MM.1S (cell line): ENCODE measurements around the gene CCDC150.

Experiments used
- DNase-seq: peaks from one replicate; pipeline ENCODE4 v3.0.0-alpha.2; 2015
- H2AFZ ChIP-seq: fragments of 300-600 bp; sonication (generic); 2 replicates; pipeline ENCODE4 v1.6.0; 2016; ENCODE audit warnings: antibody characterized with exemption, low read length
- H3F3A ChIP-seq: fragments of 300-600 bp; sonication (generic); 2 replicates; pipeline ENCODE4 v1.6.1; 2016; ENCODE audit warnings: mild to moderate bottlenecking, antibody characterized with exemption, low read length, moderate library complexity, mixed read lengths; ENCODE audit not compliant: insufficient read depth
- H3K27ac ChIP-seq: fragments of 300-600 bp; sonication (generic); 2 replicates; pipeline ENCODE4 v1.5.1; 2016; ENCODE audit warnings: mild to moderate bottlenecking, low read length
- H3K27me3 ChIP-seq: fragments of 300-600 bp; sonication (generic); replicated peaks from 2 replicates; pipeline ENCODE4 v1.6.0; 2016; ENCODE audit warnings: low read length; ENCODE audit not compliant: insufficient read depth
- H3K36me3 ChIP-seq: fragments of 300-600 bp; sonication (generic); replicated peaks from 2 replicates; pipeline ENCODE4 v1.6.1; 2016; ENCODE audit warnings: mild to moderate bottlenecking, low read length, mixed read lengths; ENCODE audit not compliant: insufficient read depth
- H3K4me1 ChIP-seq: fragments of 300-600 bp; sonication (generic); 2 replicates; pipeline ENCODE4 v1.6.1; 2016; ENCODE audit warnings: low read length, mixed read lengths
- H3K4me2 ChIP-seq: fragments of 300-600 bp; sonication (generic); 2 replicates; pipeline ENCODE4 v1.6.0; 2016; ENCODE audit warnings: low read depth, low read length
- H3K4me3 ChIP-seq: fragments of 300-600 bp; sonication (generic); 2 replicates; pipeline ENCODE4 v1.5.1; 2016; ENCODE audit warnings: low read length, mixed read lengths
- H3K79me2 ChIP-seq: fragments of 300-600 bp; sonication (generic); 2 replicates; pipeline ENCODE4 v1.6.1; 2016; ENCODE audit warnings: mixed run types, low read length, mixed read lengths
- H3K9ac ChIP-seq: fragments of 300-600 bp; sonication (generic); 2 replicates; pipeline ENCODE4 v1.6.1; 2016; ENCODE audit warnings: low read length, mixed read lengths
- H3K9me2 ChIP-seq: fragments of 300-600 bp; sonication (generic); replicated peaks from 2 replicates; pipeline ENCODE4 v1.6.1; 2016; ENCODE audit warnings: mild to moderate bottlenecking, low read length, mixed read lengths; ENCODE audit not compliant: insufficient read depth
- H3K9me3 ChIP-seq: fragments of 300-600 bp; sonication (generic); replicated peaks from 2 replicates; pipeline ENCODE4 v1.6.1; 2016; ENCODE audit warnings: mild to moderate bottlenecking, low read length, mixed read lengths; ENCODE audit not compliant: insufficient read depth
- H4K20me1 ChIP-seq: fragments of 300-600 bp; sonication (generic); 2 replicates; pipeline ENCODE4 v1.6.1; 2016; ENCODE audit warnings: mild to moderate bottlenecking, low read length, moderate library complexity, mixed read lengths; ENCODE audit not compliant: insufficient read depth
- CTCF ChIP-seq: fragments of 300-600 bp; sonication (generic); IDR thresholded peaks from 2 replicates; pipeline ENCODE4 v1.5.1; 2016; ENCODE audit warnings: antibody characterized with exemption, low read length, mixed read lengths
- EZH2 ChIP-seq: fragments of 300-600 bp; sonication (generic); optimal IDR thresholded peaks from 2 replicates; pipeline ENCODE3; 2017; ENCODE audit warnings: low read depth, mild to moderate bottlenecking, antibody characterized with exemption, low read length, mixed read lengths
- EZH2phosphoT487 ChIP-seq: fragments of 300-600 bp; sonication (generic); IDR thresholded peaks from 2 replicates; pipeline ENCODE4 v1.6.1; 2018; ENCODE audit warnings: antibody characterized with exemption, low read length

The CCDC150 gene

GRCh38 chr2:196592331-196592910 is 47.1 kb upstream of the CCDC150 start:
- no peaks in the 10 kb centered on the region for H3K79me2 ChIP-seq
- peak overlapping the region; percentile 24; the same call in 1 of the 2 replicates for H2AFZ ChIP-seq
- no peaks in the 10 kb centered on the region for H4K20me1 ChIP-seq
- no peaks in the 10 kb centered on the region for H3K4me1 ChIP-seq
- TF ChIP-seq EZH2 (no peak), CTCF (no peak), EZH2phosphoT487 (no peak)
- no peak overlapping the region for H3K9ac ChIP-seq
- DNase-seq, result no peak
- H3K4me2 ChIP-seq, result peak overlapping the region; percentile 57
- H3K36me3 ChIP-seq, result no peaks in the 10 kb centered on the region
- no peaks in the 10 kb centered on the region for H3F3A ChIP-seq
- H3K27me3 ChIP-seq, result peaks cover 14% of the 10 kb centered on the region
- no peak overlapping the region for H3K27ac ChIP-seq
- H3K9me2 ChIP-seq, result no peaks in the 10 kb centered on the region
- H3K9me3 ChIP-seq, result no peaks in the 10 kb centered on the region
- H3K4me3 ChIP-seq, result peak overlapping the region; percentile 49

GRCh38 chr2:196592911-196593881 is 46.3 kb upstream of the CCDC150 start, which contains the start of gene HECW2:
Gene HECW2, minus strand, starts transcription at chr2:196593554.
- peaks cover 14% of the 10 kb centered on the region for H3K27me3 ChIP-seq
- peak within 1 kb of the TSS; percentile 70 for H2AFZ ChIP-seq

GRCh38 chr2:196594158-196594557 is 45.4 kb upstream of the CCDC150 start:
- H2AFZ ChIP-seq, result no peak overlapping the region
- no peaks in the 10 kb centered on the region for H3K36me3 ChIP-seq
- no peak overlapping the region for H3K27ac ChIP-seq
- TF ChIP-seq EZH2phosphoT487 (no peak), CTCF (no peak), EZH2 (no peak)
- no peaks in the 10 kb centered on the region for H3K4me1 ChIP-seq
- peaks cover 14% of the 10 kb centered on the region for H3K27me3 ChIP-seq
- H3K4me3 ChIP-seq, result no peak overlapping the region
- no peaks in the 10 kb centered on the region for H4K20me1 ChIP-seq
- no peaks in the 10 kb centered on the region for H3K79me2 ChIP-seq
- no peaks in the 10 kb centered on the region for H3K9me3 ChIP-seq
- no peak overlapping the region for H3K4me2 ChIP-seq
- no peaks in the 10 kb centered on the region for H3K9me2 ChIP-seq
- DNase-seq, result no peak
- H3K9ac ChIP-seq, result no peak overlapping the region
- no peaks in the 10 kb centered on the region for H3F3A ChIP-seq

More at GRCh38 chr2:196592911-196593881, 46.3 kb upstream of the CCDC150 start, which contains the start of gene HECW2:
- no peaks in the 10 kb centered on the region for H3K79me2 ChIP-seq
- peak within 1 kb of the TSS; percentile 96 for H3K4me2 ChIP-seq
- no peak within 1 kb of the TSS for H3K9ac ChIP-seq
- no peaks in the 10 kb centered on the region for H4K20me1 ChIP-seq
- TF ChIP-seq EZH2phosphoT487 (no peak), CTCF (no peak), EZH2 (no peak)
- no peak within 1 kb of the TSS for H3K27ac ChIP-seq
- no peaks in the 10 kb centered on the region for H3F3A ChIP-seq
- DNase-seq, result peak; percentile 66
- H3K9me3 ChIP-seq, result no peaks in the 10 kb centered on the region
- H3K36me3 ChIP-seq, result no peaks in the 10 kb centered on the region
- H3K4me1 ChIP-seq, result no peaks in the 10 kb centered on the region
- no peaks in the 10 kb centered on the region for H3K9me2 ChIP-seq
- peak within 1 kb of the TSS; percentile 64 for H3K4me3 ChIP-seq
